Activated CD8-positive, alpha-beta memory T cell treated with anti-CD3 and anti-CD28 coated beads for 36 hours (primary cell): Measurements from ENCODE around the gene NEMF. TPM values are rescaled to one million over a fixed set of nuclear protein-coding genes. Genes with fewer than 3 reads are reported as not detected.

ENCODE experiments used
- CTCF ChIA-PET: fragments of 350-600 bp; sonication (Branson Sonifier 250); formaldehyde crosslinking; loops from one replicate; lab custom pipeline; 2021; ENCODE audit warnings: antibody characterized with exemption; lab: Charles Lee
- POLR2A ChIA-PET: fragments of 350-600 bp; sonication (Branson Sonifier 250); formaldehyde crosslinking; loops from one replicate; lab custom pipeline; 2021; ENCODE audit warnings: antibody characterized with exemption; lab: Charles Lee
- total RNA-seq, 2 experiments: library from RNA; stranded (reverse); gene quantifications; one replicate each; pipeline ENCODE4 v1.2.3, GENCODE V29; 2021

Gene NEMF
- total RNA-seq, 2 experiments from 2014 or later, result 73.3 to 74.7 TPM

DNA sequence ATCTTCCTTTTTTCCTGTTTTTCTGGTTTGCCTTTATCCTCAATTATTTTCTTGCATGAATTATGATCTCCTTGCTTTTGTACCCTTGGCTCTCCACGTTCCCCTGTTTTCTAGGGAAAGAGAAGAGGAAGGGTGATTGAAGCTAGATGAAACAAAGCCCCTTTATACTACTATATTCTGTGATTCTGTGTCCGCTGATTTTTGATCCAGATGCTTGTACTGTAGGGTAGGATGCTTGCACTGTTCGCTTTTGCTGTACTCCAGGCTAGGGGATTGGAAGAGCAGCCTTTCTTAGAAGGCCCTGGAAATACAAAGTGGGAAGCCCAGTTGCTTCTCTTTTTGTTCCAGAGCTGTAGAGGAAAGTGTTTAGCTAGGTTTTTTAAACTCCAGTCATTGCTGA, 119.7 kb downstream of the NEMF start:
- CTCF ChIA-PET, result no interaction called here
- POLR2A ChIA-PET, result no interaction called here

Other genes with a start within 250 kb of the NEMF start
- 100 to 1,000 TPM; 247 to 251 TPM for gene RPL36AL, start 232.2 kb downstream of the NEMF start, total RNA-seq
- 10 to 100 TPM; 49.3 to 50.5 TPM for gene MGAT2, start 232.0 kb downstream of the NEMF start, total RNA-seq
- gene DNAAF2, start 217.5 kb downstream of the NEMF start, total RNA-seq, result 10 to 100 TPM; 17.1 to 17.8 TPM
- 10 to 100 TPM; 43.1 to 44.4 TPM for gene POLE2, start 164.6 kb downstream of the NEMF start, total RNA-seq
- 1 to 10 TPM in 1 of 2 experiments, under 1 TPM in 1; 0.69 to 1.2 TPM for gene KLHDC1, start 159.7 kb downstream of the NEMF start, total RNA-seq
- 10 to 100 TPM; 21.2 to 23.3 TPM for gene KLHDC2, start 84.6 kb downstream of the NEMF start, total RNA-seq
- gene ARF6, start 40.3 kb upstream of the NEMF start, total RNA-seq, result 100 to 1,000 TPM; 164 to 167 TPM